ENCODE measurements around the gene SPOCK3. TPM values are rescaled to one million over a fixed set of nuclear protein-coding genes. Genes with fewer than 3 reads are reported as not detected.

Gene SPOCK3
- total RNA-seq, 1 donor from 2014 or later: 2.3 TPM

- Mint-ChIP-seq H3K36me3 (no peaks in the 10 kb centered on the region), H3K4me1 (peaks cover 9% of the 10 kb centered on the region), H3K9me3 (peaks cover 9% of the 10 kb centered on the region), H3K27me3 (ENCODE audit: low read depth) (no peaks in the 10 kb centered on the region), H3K4me3 (no peak overlapping the region), H3K27ac (no peak overlapping the region)
- no peak for DNase-seq (ENCODE audit: low spot score in 2 of 2, unreplicated experiment in 2 of 2)
- TF ChIP-seq, protein P1, sequence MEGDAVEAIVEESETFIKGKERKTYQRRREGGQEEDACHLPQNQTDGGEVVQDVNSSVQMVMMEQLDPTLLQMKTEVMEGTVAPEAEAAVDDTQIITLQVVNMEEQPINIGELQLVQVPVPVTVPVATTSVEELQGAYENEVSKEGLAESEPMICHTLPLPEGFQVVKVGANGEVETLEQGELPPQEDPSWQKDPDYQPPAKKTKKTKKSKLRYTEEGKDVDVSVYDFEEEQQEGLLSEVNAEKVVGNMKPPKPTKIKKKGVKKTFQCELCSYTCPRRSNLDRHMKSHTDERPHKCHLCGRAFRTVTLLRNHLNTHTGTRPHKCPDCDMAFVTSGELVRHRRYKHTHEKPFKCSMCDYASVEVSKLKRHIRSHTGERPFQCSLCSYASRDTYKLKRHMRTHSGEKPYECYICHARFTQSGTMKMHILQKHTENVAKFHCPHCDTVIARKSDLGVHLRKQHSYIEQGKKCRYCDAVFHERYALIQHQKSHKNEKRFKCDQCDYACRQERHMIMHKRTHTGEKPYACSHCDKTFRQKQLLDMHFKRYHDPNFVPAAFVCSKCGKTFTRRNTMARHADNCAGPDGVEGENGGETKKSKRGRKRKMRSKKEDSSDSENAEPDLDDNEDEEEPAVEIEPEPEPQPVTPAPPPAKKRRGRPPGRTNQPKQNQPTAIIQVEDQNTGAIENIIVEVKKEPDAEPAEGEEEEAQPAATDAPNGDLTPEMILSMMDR (IDR thresholded peaks at IDR 0.05; ENCODE audit: unreplicated experiment): no peak
These were observed 146.2 kb downstream of the SPOCK3 start for GRCh38 chr4:167088115-167088514.

GRCh38 chr4:167084321-167084720, 150.0 kb downstream of the SPOCK3 start:
- Mint-ChIP-seq H3K4me1 (peaks cover 10% of the 10 kb centered on the region), H3K27ac (no peak overlapping the region), H3K36me3 (no peaks in the 10 kb centered on the region), H3K27me3 (ENCODE audit: low read depth) (peaks cover 1% of the 10 kb centered on the region), H3K9me3 (peaks cover 6% of the 10 kb centered on the region), H3K4me3 (no peak overlapping the region)
- TF ChIP-seq, protein P1 (IDR thresholded peaks at IDR 0.05; ENCODE audit: unreplicated experiment): no peak
- no peak for DNase-seq (ENCODE audit: low spot score in 2 of 2, unreplicated experiment in 2 of 2)

- no peak for DNase-seq (ENCODE audit: low spot score in 2 of 2, unreplicated experiment in 2 of 2)
- H3K4me1 Mint-ChIP-seq: peaks cover 2% of the 10 kb centered on the region
- TF ChIP-seq, protein P1 (IDR thresholded peaks at IDR 0.05; ENCODE audit: unreplicated experiment): no peak
- no peaks in the 10 kb centered on the region for H3K36me3 Mint-ChIP-seq
- no peak overlapping the region for H3K4me3 Mint-ChIP-seq
- no peak overlapping the region for H3K27ac Mint-ChIP-seq
- H3K27me3 Mint-ChIP-seq (ENCODE audit: low read depth): peaks cover 1% of the 10 kb centered on the region
- H3K9me3 Mint-ChIP-seq: peaks cover 6% of the 10 kb centered on the region
These were observed 154.5 kb downstream of the SPOCK3 start for GRCh38 chr4:167079762-167080161.

DNA sequence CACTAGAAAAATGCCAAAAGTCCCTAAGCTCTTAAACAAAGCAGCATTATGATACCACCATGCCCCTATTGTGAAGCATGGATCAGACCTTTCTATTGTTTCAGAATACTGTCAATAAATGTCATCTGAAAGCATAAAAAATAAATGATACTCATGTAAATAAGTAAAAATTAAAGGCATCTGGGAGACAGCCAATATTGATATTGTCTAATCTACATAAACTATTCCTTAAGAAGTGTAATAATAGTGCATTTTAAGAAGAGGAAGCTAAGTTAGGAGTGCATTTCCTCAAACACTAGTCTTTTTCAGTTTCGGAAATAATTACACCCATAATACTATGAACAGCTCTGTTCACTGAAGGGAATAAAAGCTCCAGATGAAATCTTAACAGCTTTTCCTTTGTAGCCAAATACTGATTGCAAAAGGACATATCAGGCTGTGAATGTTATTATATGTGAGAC, 181.6 kb downstream of the SPOCK3 start:
- no peaks in the 10 kb centered on the region for H3K27me3 Mint-ChIP-seq (ENCODE audit: low read depth)

DNA sequence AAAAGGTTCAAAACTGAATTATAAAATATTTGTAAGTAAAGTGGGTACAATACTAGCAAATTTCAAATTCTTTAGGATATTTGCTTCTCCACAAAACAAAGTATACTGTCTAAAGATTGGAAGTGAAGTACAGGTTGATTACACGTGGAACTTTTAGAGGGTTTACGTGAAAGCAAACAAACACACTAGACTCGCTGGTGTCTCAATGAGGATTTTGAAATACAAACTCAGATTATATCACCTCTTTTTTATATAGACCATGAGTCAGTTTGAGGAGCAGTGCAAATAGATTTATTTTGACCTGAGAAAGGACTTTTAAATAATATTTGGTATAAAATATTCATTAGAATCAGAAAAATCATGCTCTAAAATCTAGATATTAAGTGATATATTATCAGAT, 185.0 kb downstream of the SPOCK3 start:
- Mint-ChIP-seq H3K4me3 (no peak overlapping the region), H3K9me3 (no peaks in the 10 kb centered on the region), H3K36me3 (no peaks in the 10 kb centered on the region), H3K27ac (no peak overlapping the region), H3K4me1 (no peaks in the 10 kb centered on the region), H3K27me3 (ENCODE audit: low read depth) (no peaks in the 10 kb centered on the region)
- DNase-seq (ENCODE audit: low spot score in 2 of 2, unreplicated experiment in 2 of 2): no peak
- TF ChIP-seq, protein P1 (IDR thresholded peaks at IDR 0.05; ENCODE audit: unreplicated experiment): no peak

More for the DNA sequence above, 181.6 kb downstream of the SPOCK3 start:
- Mint-ChIP-seq H3K4me3 (no peak overlapping the region), H3K4me1 (no peaks in the 10 kb centered on the region), H3K9me3 (peaks cover under 1% of the 10 kb centered on the region), H3K27ac (no peak overlapping the region), H3K36me3 (no peaks in the 10 kb centered on the region)
- TF ChIP-seq, protein P1 (IDR thresholded peaks at IDR 0.05; ENCODE audit: unreplicated experiment): no peak
- no peak for DNase-seq (ENCODE audit: low spot score in 2 of 2, unreplicated experiment in 2 of 2)

GRCh38 chr4:167041524-167041923, 192.8 kb downstream of the SPOCK3 start:
- Mint-ChIP-seq H3K27ac (no peak overlapping the region), H3K9me3 (peaks cover 4% of the 10 kb centered on the region), H3K4me3 (no peak overlapping the region), H3K27me3 (ENCODE audit: low read depth) (peaks cover 2% of the 10 kb centered on the region), H3K4me1 (no peaks in the 10 kb centered on the region), H3K36me3 (no peaks in the 10 kb centered on the region)
- TF ChIP-seq, protein P1 (IDR thresholded peaks at IDR 0.05; ENCODE audit: unreplicated experiment): no peak
- DNase-seq (ENCODE audit: low spot score in 2 of 2, unreplicated experiment in 2 of 2): no peak

Data from mesothelial cell of epicardium (in vitro differentiated cells).